Stomach (tissue), 4 donors: ENCODE data around the gene PARP11.

Experiments
- CTCF ChIP-seq, 7 experiments: fragments of 450-650 bp in 4 of 7; fragments of 200-600 bp in 3 of 7; sonication (generic) in 3 of 7; IDR thresholded peaks; one replicate each; pipeline ENCODE4 v1.5.1; 2016 to 2019; ENCODE audit warnings: antibody characterized with exemption in 7 of 7, control low read depth in 2 of 7, mild to moderate bottlenecking in 1 of 7
- EP300 ChIP-seq: sonication (generic); formaldehyde crosslinking; IDR thresholded peaks from one replicate; pipeline ENCODE4 v1.6.1; 2017; ENCODE audit warnings: antibody characterized with exemption
- POLR2A ChIP-seq, 4 donors: fragments of 450-650 bp; IDR thresholded peaks; one replicate each; pipeline ENCODE4 v1.6.1; 2016; ENCODE audit warnings: antibody characterized with exemption in 4 of 4, control low read depth in 2 of 4, mild to moderate bottlenecking in 1 of 4, moderate library complexity in 1 of 4
- POLR2AphosphoS5 ChIP-seq, 3 donors: sonication (generic); formaldehyde crosslinking; IDR thresholded peaks; one replicate each; pipeline ENCODE4 v1.6.1; 2016; ENCODE audit warnings: antibody characterized with exemption in 3 of 3

- TF ChIP-seq EP300 (no peak), POLR2AphosphoS5 (IDR thresholded peaks at IDR 0.05) (no peak), CTCF (IDR thresholded peaks at IDR 0.05) (no peak), POLR2A (IDR thresholded peaks at IDR 0.05) (no peak)
These were observed 102.3 kb downstream of the PARP11 start for GRCh38 chr12:3770891-3771290.
